NCI-H2227 (cell line): ENCODE measurements around the gene SLC25A27.

Experiments
- DNase-seq: peaks from one replicate; lab custom pipeline; 2025; ENCODE audit not compliant: unreplicated experiment; lab: John Stamatoyannopoulos, UW

SLC25A27 gene

GRCh38 chr6:46651006-46651405 lies 1.8 kb upstream of the SLC25A27 start:
- no peak for DNase-seq

GRCh38 chr6:46651816-46652215 lies 959 bp upstream of the SLC25A27 start:
- DNase-seq, result no peak

- no peak for DNase-seq
Measured at GRCh38 chr6:46652232-46652602, 558 bp upstream of the SLC25A27 start.

GRCh38 chr6:46653439-46654195 lies 842 bp downstream of the SLC25A27 start:
- peak; percentile 12 for DNase-seq

GRCh38 chr6:46655803-46656202 lies 3.0 kb downstream of the SLC25A27 start:
- DNase-seq, result peak; percentile 28

- no peak for DNase-seq
Measured at GRCh38 chr6:46657642-46658041, 4.9 kb downstream of the SLC25A27 start.

- no peak for DNase-seq
Measured at GRCh38 chr6:46661483-46661882, 8.7 kb downstream of the SLC25A27 start.

GRCh38 chr6:46667377-46667776 lies 14.6 kb downstream of the SLC25A27 start:
- DNase-seq, result no peak

- no peak for DNase-seq
Measured at GRCh38 chr6:46674410-46674809, 21.6 kb downstream of the SLC25A27 start.

- DNase-seq, result no peak
Measured at GRCh38 chr6:46676604-46677313, 24.0 kb downstream of the SLC25A27 start.

GRCh38 chr6:46677314-46677654 lies 24.5 kb downstream of the SLC25A27 start:
- no peak for DNase-seq

- DNase-seq, result no peak
Measured at GRCh38 chr6:46684771-46685170, 32.0 kb downstream of the SLC25A27 start.

- no peak for DNase-seq
Measured at GRCh38 chr6:46687619-46688097, 34.9 kb downstream of the SLC25A27 start, which contains the start of gene TDRD6. Gene TDRD6, plus strand, starts transcription at chr6:46687885. Its CDS starts 244 bp downstream, at chr6:46688129.

GRCh38 chr6:46688117-46688965 lies 35.6 kb downstream of the SLC25A27 start:
- no peak for DNase-seq

- DNase-seq, result no peak
Measured at GRCh38 chr6:46688966-46689335, 36.2 kb downstream of the SLC25A27 start.

GRCh38 chr6:46689657-46690056 lies 36.9 kb downstream of the SLC25A27 start:
- DNase-seq, result no peak

- no peak for DNase-seq
Measured at GRCh38 chr6:46690141-46690755, 37.5 kb downstream of the SLC25A27 start.

GRCh38 chr6:46690911-46691451 lies 38.2 kb downstream of the SLC25A27 start:
- no peak for DNase-seq

GRCh38 chr6:46699970-46700369 lies 47.2 kb downstream of the SLC25A27 start:
- no peak for DNase-seq

- peak; percentile 7 for DNase-seq
Measured at GRCh38 chr6:46704562-46704961, 51.8 kb downstream of the SLC25A27 start.

GRCh38 chr6:46706464-46706863 lies 53.7 kb downstream of the SLC25A27 start:
- no peak for DNase-seq
